ENCODE results near the gene MSH2.

The MSH2 gene

GRCh38 chr2:47508080-47508479, 105.1 kb downstream of the MSH2 start:
- DNase-seq: no peak

GRCh38 chr2:47508641-47509040, 105.7 kb downstream of the MSH2 start:
- no peak for DNase-seq

- DNase-seq: no peak
These were observed 106.3 kb downstream of the MSH2 start for GRCh38 chr2:47509250-47509649.

GRCh38 chr2:47509821-47510385, 106.9 kb downstream of the MSH2 start:
- DNase-seq: no peak

- no peak for DNase-seq
These were observed 107.8 kb downstream of the MSH2 start for GRCh38 chr2:47510745-47511144.

GRCh38 chr2:47512581-47513083, 109.7 kb downstream of the MSH2 start:
- no peak for DNase-seq

GRCh38 chr2:47513981-47514520, 111.1 kb downstream of the MSH2 start:
- no peak for DNase-seq

- no peak for DNase-seq
These were observed 113.6 kb downstream of the MSH2 start for GRCh38 chr2:47516360-47517104.

- DNase-seq: no peak
These were observed 115.7 kb downstream of the MSH2 start for GRCh38 chr2:47518497-47519146.

GRCh38 chr2:47519147-47519537, 116.2 kb downstream of the MSH2 start:
- peak in 3 of 51 donors; percentile 10 to 38 (median 29) for DNase-seq

GRCh38 chr2:47519604-47520301, 116.8 kb downstream of the MSH2 start:
- peak in 1 of 51 donors; percentile 30 for DNase-seq

- DNase-seq: peak in 1 of 51 donors; percentile 27
These were observed 117.3 kb downstream of the MSH2 start for GRCh38 chr2:47520302-47520630.

GRCh38 chr2:47520825-47521665, 118.1 kb downstream of the MSH2 start:
- peak in 45 of 51 donors; percentile 13 to 78 (median 49) for DNase-seq

- DNase-seq: no peak
These were observed 118.8 kb downstream of the MSH2 start for GRCh38 chr2:47521666-47522285.

- DNase-seq: no peak
These were observed 122.2 kb downstream of the MSH2 start for GRCh38 chr2:47525167-47525566.

GRCh38 chr2:47528455-47528854, 125.5 kb downstream of the MSH2 start:
- no peak for DNase-seq

- DNase-seq: no peak
These were observed 125.9 kb downstream of the MSH2 start for GRCh38 chr2:47528874-47529273.

- no peak for DNase-seq
These were observed 127.3 kb downstream of the MSH2 start for GRCh38 chr2:47530105-47530760.

- DNase-seq: no peak
These were observed 128.6 kb downstream of the MSH2 start for GRCh38 chr2:47531378-47532042.
